H1 (cell line): Measurements from ENCODE around the gene DAPL1. TPM values are rescaled to one million over a fixed set of nuclear protein-coding genes. Genes with fewer than 3 reads are reported as not detected.

ENCODE experiments used
- CTCF ChIA-PET: fragments of 300-600 bp; sonication (Branson Sonifier 250); formaldehyde crosslinking; loops from one replicate; lab custom pipeline; 2021; ENCODE audit not compliant: partially characterized antibody; lab: Charles Lee
- POLR2A ChIA-PET: fragments of 300-600 bp; sonication (Branson Sonifier 250); formaldehyde crosslinking; loops from one replicate; lab custom pipeline; 2021; ENCODE audit warnings: inconsistent platforms; ENCODE audit not compliant: partially characterized antibody; lab: Charles Lee
- DNase-seq, 2 experiments: peaks; one replicate each; pipeline versions ENCODE4 v3.0.0 to v3.0.0-alpha.2; 2010 to 2022; ENCODE audit warnings: low spot score in 2 of 2, low read depth in 1 of 2, mixed read lengths in 1 of 2
- FAIRE-seq: peaks from 2 replicates; lab custom pipeline; 2011; peaks lifted over from hg19 to GRCh38; lab: Jason Lieb, UNC
- H2AFZ ChIP-seq: 2 replicates; pipeline ENCODE4 v1.8.1; 2012; ENCODE audit warnings: low read length, inconsistent platforms
- H2AK5ac ChIP-seq: 2 replicates; pipeline ENCODE4 v1.6.1; 2013; ENCODE audit warnings: low read depth, low read length
- H2BK120ac ChIP-seq: replicated peaks from 2 replicates; pipeline ENCODE3; 2013; ENCODE audit warnings: low read depth, low read length, inconsistent platforms
- H2BK12ac ChIP-seq: 2 replicates; pipeline ENCODE4 v1.6.1; 2013; ENCODE audit warnings: low read depth, low read length
- H2BK15ac ChIP-seq: 2 replicates; pipeline ENCODE4 v1.6.1; 2013; ENCODE audit warnings: low read length
- H2BK20ac ChIP-seq: 2 replicates; pipeline ENCODE4 v1.6.1; 2013; ENCODE audit warnings: low read length
- H2BK5ac ChIP-seq: 2 replicates; pipeline ENCODE4 v1.6.1; 2013; ENCODE audit warnings: low read depth, low read length
- H3K14ac ChIP-seq: 2 replicates; pipeline ENCODE4 v1.6.1; 2013; ENCODE audit warnings: inconsistent platforms; ENCODE audit not compliant: insufficient read length
- H3K18ac ChIP-seq: 2 replicates; pipeline ENCODE4 v1.6.1; 2013; ENCODE audit warnings: low read length; ENCODE audit errors: extremely low read depth
- H3K23ac ChIP-seq: 2 replicates; pipeline ENCODE4 v1.6.1; 2013; ENCODE audit warnings: inconsistent platforms; ENCODE audit not compliant: insufficient read length
- H3K23me2 ChIP-seq: 2 replicates; pipeline ENCODE4 v1.6.1; 2013; ENCODE audit warnings: low read depth, low read length
- H3K27ac ChIP-seq: 2 replicates; pipeline ENCODE4 v1.6.1; 2011; ENCODE audit warnings: low read depth, low read length, inconsistent platforms
- H3K27me3 ChIP-seq, 4 experiments: replicated peaks in 1 of 4; 1 replicate in 1 of 4; 2 replicates in 3 of 4; pipeline versions ENCODE4 v1.6.1 to v1.8.1; 2011 to 2013; ENCODE audit warnings: low read length in 3 of 4, mild to moderate bottlenecking in 3 of 4, inconsistent platforms in 2 of 4, mixed read lengths in 2 of 4, moderate library complexity in 1 of 4; ENCODE audit not compliant: control insufficient read depth in 3 of 4, insufficient read depth in 3 of 4; ENCODE audit errors: extremely low read depth in 1 of 4
- H3K36me3 ChIP-seq, 4 experiments: 2 replicates each; pipeline versions ENCODE4 v1.6.1 to v1.8.1; 2011 to 2013; ENCODE audit warnings: mild to moderate bottlenecking in 4 of 4, low read length in 3 of 4, moderate library complexity in 2 of 4, control low read depth in 1 of 4, inconsistent platforms in 1 of 4; ENCODE audit not compliant: insufficient read depth in 4 of 4, control insufficient read depth in 2 of 4
- H3K4ac ChIP-seq: replicated peaks from 2 replicates; pipeline ENCODE3; 2013; ENCODE audit warnings: low read length, low read depth, mixed read lengths, inconsistent platforms; ENCODE audit not compliant: insufficient read length
- H3K4me1 ChIP-seq, 4 experiments: replicated peaks in 1 of 4; 1 replicate in 1 of 4; 2 replicates in 3 of 4; pipeline versions ENCODE4 v1.6.1 to v1.8.1; 2011 to 2013; ENCODE audit warnings: low read length in 3 of 4, inconsistent platforms in 2 of 4, mixed read lengths in 1 of 4; ENCODE audit not compliant: insufficient read depth in 4 of 4, control insufficient read depth in 3 of 4
- H3K4me2 ChIP-seq, 2 experiments: 2 replicates each; pipeline versions ENCODE4 v1.6.1 to v1.8.1; 2011 to 2013; ENCODE audit warnings: low read depth in 2 of 2, low read length in 2 of 2, control low read depth in 1 of 2, inconsistent platforms in 1 of 2, mild to moderate bottlenecking in 1 of 2; ENCODE audit not compliant: insufficient read depth in 1 of 2
- H3K4me3 ChIP-seq, 4 experiments: fragments of 200-600, 300-600 bp in 1 of 4; sonication (generic), shearing (Covaris generic), sonication (Bioruptor Twin) in 1 of 4; 2 replicates each; pipeline versions ENCODE4 v1.5.1 to v1.8.1; 2011 to 2016; ENCODE audit warnings: low read length in 4 of 4, low read depth in 3 of 4, control low read depth in 2 of 4, inconsistent platforms in 2 of 4, mild to moderate bottlenecking in 2 of 4, mixed read lengths in 1 of 4, moderate library complexity in 1 of 4; ENCODE audit not compliant: insufficient read depth in 2 of 4; ENCODE audit errors: extremely low read depth in 1 of 4
- H3K56ac ChIP-seq: replicated peaks from 2 replicates; pipeline ENCODE3; 2013; ENCODE audit warnings: low read depth, mild to moderate bottlenecking, mixed read lengths, low read length, inconsistent platforms; ENCODE audit not compliant: insufficient read length
- H3K79me1 ChIP-seq: 2 replicates; pipeline ENCODE4 v1.6.1; 2013; ENCODE audit warnings: low read depth, low read length, control low read depth
- H3K79me2 ChIP-seq, 2 experiments: 2 replicates each; pipeline versions ENCODE4 v1.6.1 to v1.8.1; 2012 to 2013; ENCODE audit warnings: low read length in 2 of 2, mild to moderate bottlenecking in 2 of 2, inconsistent platforms in 1 of 2; ENCODE audit not compliant: insufficient read depth in 2 of 2, control insufficient read depth in 1 of 2
- H3K9ac ChIP-seq, 4 experiments: replicated peaks in 1 of 4; 1 replicate in 1 of 4; 2 replicates in 3 of 4; pipeline versions ENCODE4 v1.6.1 to v1.8.1; 2011 to 2013; ENCODE audit warnings: low read depth in 3 of 4, low read length in 3 of 4, control low read depth in 2 of 4, mild to moderate bottlenecking in 2 of 4, moderate library complexity in 2 of 4, inconsistent platforms in 1 of 4; ENCODE audit errors: extremely low read depth in 1 of 4
- H3K9me3 ChIP-seq, 2 experiments: 2 replicates each; pipeline versions ENCODE4 v1.6.1 to v1.8.1; 2012 to 2013; ENCODE audit warnings: mild to moderate bottlenecking in 2 of 2, moderate library complexity in 2 of 2, control low read depth in 1 of 2, inconsistent platforms in 1 of 2, low read depth in 1 of 2, low read length in 1 of 2, mixed read lengths in 1 of 2; ENCODE audit not compliant: insufficient read depth in 2 of 2
- H4K20me1 ChIP-seq, 2 experiments: replicated peaks in 1 of 2; 2 replicates each; pipeline versions ENCODE3 to v1.8.1; 2011 to 2013; ENCODE audit warnings: inconsistent platforms in 2 of 2, low read length in 2 of 2, mild to moderate bottlenecking in 1 of 2; ENCODE audit not compliant: insufficient read depth in 2 of 2, control insufficient read depth in 1 of 2
- H4K5ac ChIP-seq: 2 replicates; pipeline ENCODE4 v1.6.1; 2013; ENCODE audit warnings: low read length, low read depth, mixed read lengths, inconsistent platforms; ENCODE audit not compliant: insufficient read length
- H4K8ac ChIP-seq: 2 replicates; pipeline ENCODE4 v1.8.0; 2013; ENCODE audit warnings: mild to moderate bottlenecking, moderate library complexity, low read length, inconsistent platforms; ENCODE audit not compliant: insufficient read depth; ENCODE audit errors: extremely low read depth
- H4K91ac ChIP-seq: replicated peaks from 2 replicates; pipeline ENCODE3; 2013; ENCODE audit warnings: low read length, mixed read lengths, inconsistent platforms; ENCODE audit not compliant: insufficient read length
- ASH2L ChIP-seq: fragments of 200-600, 300-600 bp; sonication (generic); IDR thresholded peaks from one replicate; pipeline ENCODE4 v1.7.1; 2017; ENCODE audit warnings: low read length
- JUND ChIP-seq: IDR thresholded peaks from 2 replicates; pipeline ENCODE4 v1.6.1; 2011; ENCODE audit warnings: mild to moderate bottlenecking, improper control_type of control experiment, low read length
- POLR2AphosphoS5 ChIP-seq: IDR thresholded peaks from 2 replicates; pipeline ENCODE4 v1.6.1; 2011; ENCODE audit warnings: low read depth, low read length
- TCF12 ChIP-seq: IDR thresholded peaks from 2 replicates; pipeline ENCODE4 v1.6.1; 2011; ENCODE audit warnings: low read depth, mild to moderate bottlenecking, low read length
- TEAD4 ChIP-seq: IDR thresholded peaks from 2 replicates; pipeline ENCODE4 v1.6.1; 2012; ENCODE audit warnings: low read depth, low read length, inconsistent platforms, mixed read lengths
- WGBS, 2 experiments: shearing (Covaris generic) in 1 of 2; methylation state at CpG; one replicate each; pipeline versions ENCODE4 v1.1.6 to v1.1.7; 2013 to 2015; ENCODE audit warnings: low lambda C conversion rate in 2 of 2, mixed read lengths in 2 of 2, inconsistent platforms in 1 of 2, low coverage in 1 of 2, missing lambda C conversion rate in 1 of 2; ENCODE audit not compliant: insufficient replicate concordance in 2 of 2, insufficient coverage in 1 of 2, insufficient read length in 1 of 2; ENCODE audit errors: extremely low coverage in 1 of 2, missing lambda C conversion rate in 1 of 2; 5-methylcytosine and 5-hydroxymethylcytosine counted together
- polyA plus RNA-seq, 7 experiments: library from polyadenylated mRNA; depleted of rRNA in 3 of 7; stranded (reverse) in 5 of 7; unstranded in 2 of 7; fragments of >200 nt in 5 of 7; fragments of 200-250 nt in 2 of 7; gene quantifications; 1 replicate in 5 of 7; 2 replicates in 1 of 7; 4 replicates in 1 of 7; pipeline versions ENCODE4 v1.2.1 to v1.2.3, GENCODE V29; 2011 to 2013; ENCODE audit warnings: missing spikeins in 2 of 7, mixed read lengths in 2 of 7
- total RNA-seq: library from RNA; stranded (reverse); fragmentation: NEBNext Ultra II Directional; extraction: Animal tissue kit (Norgen Biotek cat#: 25700); gene quantifications from 2 replicates; pipeline ENCODE4 v1.2.1, GENCODE V29; 2021
- TF ChIP-seq, protein P1 (sequence below): IDR thresholded peaks from 2 replicates; pipeline ENCODE4 v1.6.1; 2012; ENCODE audit warnings: low read length, inconsistent platforms
- TF ChIP-seq, protein P2 (sequence below): IDR thresholded peaks from 2 replicates; pipeline ENCODE4 v1.6.1; 2012; ENCODE audit warnings: inconsistent platforms
- TF ChIP-seq, protein P3 (sequence below): IDR thresholded peaks from 2 replicates; pipeline ENCODE4 v1.6.1; 2012; ENCODE audit warnings: inconsistent platforms

Gene DAPL1
- total and polyA plus RNA-seq, 2 of the 8 experiments (the other 6 are each of a cell fraction or from before 2014, with no cell fraction given): not detected

DNA sequence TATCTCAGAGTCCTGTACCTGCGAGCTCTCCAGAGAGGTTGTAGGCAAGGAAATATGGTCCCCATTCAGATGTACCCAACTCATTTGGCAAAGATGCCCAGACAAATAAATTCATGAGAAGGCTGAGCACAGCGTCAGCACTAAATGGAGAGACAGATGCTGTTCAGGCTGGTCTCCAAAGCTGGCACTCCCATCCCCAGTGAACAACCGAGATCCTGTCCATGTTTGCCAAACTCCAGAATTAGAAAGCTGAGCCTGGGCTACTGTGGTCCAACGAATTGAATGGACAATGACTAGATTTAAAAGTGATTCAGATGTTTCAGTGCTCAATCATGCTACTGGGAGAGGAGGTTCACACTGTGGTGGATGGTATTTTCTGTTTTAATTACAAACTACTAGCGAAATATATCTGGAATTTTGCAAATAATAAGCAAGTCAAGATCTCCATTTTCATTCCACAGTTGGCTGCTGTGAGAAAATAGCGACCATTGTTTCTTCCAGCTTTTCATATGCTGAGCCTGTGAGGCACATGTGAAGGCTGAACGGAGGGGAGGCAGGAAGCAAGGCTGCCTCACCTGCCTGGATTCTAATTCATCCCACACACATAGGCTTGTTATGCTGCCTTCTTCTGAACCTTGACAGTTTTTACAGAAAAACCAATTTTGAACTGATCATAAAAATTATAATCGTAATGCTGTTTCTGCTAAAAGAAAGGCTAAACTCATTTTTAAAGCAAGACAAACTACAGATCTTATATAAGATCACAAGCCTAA is 22.6 kb upstream of the DAPL1 start:
- no peak overlapping the region for H3K14ac ChIP-seq
- H3K18ac ChIP-seq: peak overlapping the region; percentile 21; the same call in 1 of the 2 replicates
- H3K23ac ChIP-seq: no peak overlapping the region
- H3K79me1 ChIP-seq: no peaks in the 10 kb centered on the region
- peak overlapping the region; percentile 40; the same call in 1 of the 2 replicates for H2BK20ac ChIP-seq
- no peak overlapping the region for H3K4ac ChIP-seq
- peak overlapping the region; percentile 92 for H4K91ac ChIP-seq
- peaks cover 0 to 5% (median under 1%) of the 10 kb centered on the region in 4 experiments; a peak in 4 of 7 replicates for H3K4me1 ChIP-seq
- peak overlapping the region; percentile 86; the same call in 1 of the 2 replicates for H2AFZ ChIP-seq
- TF ChIP-seq POLR2AphosphoS5 (no peak), TEAD4 (no peak), ASH2L (no peak), JUND (no peak), TCF12 (no peak)
- TF ChIP-seq, protein P1, sequence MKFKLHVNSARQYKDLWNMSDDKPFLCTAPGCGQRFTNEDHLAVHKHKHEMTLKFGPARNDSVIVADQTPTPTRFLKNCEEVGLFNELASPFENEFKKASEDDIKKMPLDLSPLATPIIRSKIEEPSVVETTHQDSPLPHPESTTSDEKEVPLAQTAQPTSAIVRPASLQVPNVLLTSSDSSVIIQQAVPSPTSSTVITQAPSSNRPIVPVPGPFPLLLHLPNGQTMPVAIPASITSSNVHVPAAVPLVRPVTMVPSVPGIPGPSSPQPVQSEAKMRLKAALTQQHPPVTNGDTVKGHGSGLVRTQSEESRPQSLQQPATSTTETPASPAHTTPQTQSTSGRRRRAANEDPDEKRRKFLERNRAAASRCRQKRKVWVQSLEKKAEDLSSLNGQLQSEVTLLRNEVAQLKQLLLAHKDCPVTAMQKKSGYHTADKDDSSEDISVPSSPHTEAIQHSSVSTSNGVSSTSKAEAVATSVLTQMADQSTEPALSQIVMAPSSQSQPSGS: no peak
- TF ChIP-seq, protein P2, sequence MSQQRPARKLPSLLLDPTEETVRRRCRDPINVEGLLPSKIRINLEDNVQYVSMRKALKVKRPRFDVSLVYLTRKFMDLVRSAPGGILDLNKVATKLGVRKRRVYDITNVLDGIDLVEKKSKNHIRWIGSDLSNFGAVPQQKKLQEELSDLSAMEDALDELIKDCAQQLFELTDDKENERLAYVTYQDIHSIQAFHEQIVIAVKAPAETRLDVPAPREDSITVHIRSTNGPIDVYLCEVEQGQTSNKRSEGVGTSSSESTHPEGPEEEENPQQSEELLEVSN: peak; percentile 21; the same call in 1 of the 2 replicates
- TF ChIP-seq, protein P3, sequence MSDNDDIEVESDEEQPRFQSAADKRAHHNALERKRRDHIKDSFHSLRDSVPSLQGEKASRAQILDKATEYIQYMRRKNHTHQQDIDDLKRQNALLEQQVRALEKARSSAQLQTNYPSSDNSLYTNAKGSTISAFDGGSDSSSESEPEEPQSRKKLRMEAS: peak; percentile 71
- H4K20me1 ChIP-seq: no peaks in the 10 kb centered on the region
- 54% methylated on average over 8 of the region's 8 CpGs; no CpG with 5 or more reads in 1 of the 2 experiments for WGBS, 2 experiments
- H3K79me2 ChIP-seq: no peaks in the 10 kb centered on the region
- H4K5ac ChIP-seq: no peak overlapping the region
- H3K9me3 ChIP-seq: peaks cover 2 to 3% of the 10 kb centered on the region in 2 experiments; a peak in 2 of 4 replicates
- H3K9ac ChIP-seq: no peak overlapping the region
- H3K56ac ChIP-seq: no peak overlapping the region
- POLR2A ChIA-PET: no interaction called here
- no peaks in the 10 kb centered on the region for H3K23me2 ChIP-seq
- H4K8ac ChIP-seq: no peak overlapping the region
- no peak overlapping the region for H2AK5ac ChIP-seq
- H3K27ac ChIP-seq: no peak overlapping the region
- FAIRE-seq (no peak), DNase-seq (no peak)
- no peaks in the 10 kb centered on the region for H3K27me3 ChIP-seq
- H2BK5ac ChIP-seq: peak overlapping the region; percentile 35; the same call in 1 of the 2 replicates
- H3K36me3 ChIP-seq: no peaks in the 10 kb centered on the region
- peak overlapping the region; percentile 56 for H2BK120ac ChIP-seq
- H2BK15ac ChIP-seq: no peak overlapping the region
- no peak overlapping the region for H3K4me3 ChIP-seq
- H3K4me2 ChIP-seq: no peak overlapping the region
- CTCF ChIA-PET: interaction anchor here (9.7 kb wide), 1 partner anchor 16 kb away, joined by 116 read pairs; no protein-coding TSS in a partner anchor
- H2BK12ac ChIP-seq: peak overlapping the region; percentile 53; the same call in 1 of the 2 replicates
